Right ventricle myocardium inferior (tissue), 1 donor: ENCODE data around the gene HIVEP3. TPM values are rescaled to one million over a fixed set of nuclear protein-coding genes. Genes with fewer than 3 reads are reported as not detected.

ENCODE experiments used
- ATAC-seq: fragments of 200-7000 bp; cut with Tn5 transposase; one replicate; pipeline ENCODE4 v1.9.1; 2020; ENCODE audit warnings: mild to moderate bottlenecking, moderate library complexity
- DNase-seq: peaks from one replicate; pipeline ENCODE4 v3.0.0; 2021; ENCODE audit errors: missing footprints
- intact Hi-C: fragments of 100-400 bp; cut with DNase I; formaldehyde crosslinking; loops from one replicate; pipeline ENCODE4 v1.11.0; 2022
- total RNA-seq: library from RNA; stranded (reverse); fragmentation: NEBNext Ultra II Directional; extraction: Animal tissue kit (Norgen Biotek cat#: 25700); gene quantifications from one replicate; pipeline ENCODE4 v1.2.1, GENCODE V29; 2021
- donor health status: DM: no; HTN: yes; CAD: no; lungs with severe emphysema.

HIVEP3 gene
- total RNA-seq, 1 donor from 2014 or later, result 6.5 TPM

- intact Hi-C loops, result no loop called here
- no peak for ATAC-seq
- peak; percentile 31 for DNase-seq
These were observed 405.9 kb downstream of the HIVEP3 start for GRCh38 chr1:41512701-41513382.

- intact Hi-C loops, result no loop called here
- DNase-seq (peak; percentile 37), ATAC-seq (no peak)
These were observed 407.5 kb downstream of the HIVEP3 start for GRCh38 chr1:41511239-41511540.

- DNase-seq (peak; percentile 58), ATAC-seq (no peak)
- intact Hi-C loops, result no loop called here
These were observed 408.0 kb downstream of the HIVEP3 start for GRCh38 chr1:41510531-41511238.

- no peak for ATAC-seq
- intact Hi-C loops, result no loop called here
- DNase-seq, result peak; percentile 53
These were observed 409.5 kb downstream of the HIVEP3 start for GRCh38 chr1:41509270-41509671.

GRCh38 chr1:41508290-41508689 is 410.4 kb downstream of the HIVEP3 start:
- DNase-seq, result no peak
- intact Hi-C loops, result no loop called here
- no peak for ATAC-seq

- DNase-seq, result peak; percentile 14
- no peak for ATAC-seq
- intact Hi-C loops, result no loop called here
These were observed 410.9 kb downstream of the HIVEP3 start for GRCh38 chr1:41507836-41508235.

- DNase-seq, result peak; percentile 57
- no peak for ATAC-seq
- intact Hi-C loops, result no loop called here
These were observed 411.5 kb downstream of the HIVEP3 start for GRCh38 chr1:41507110-41507720.

- DNase-seq (peak; percentile 40), ATAC-seq (no peak)
- intact Hi-C loops, result no loop called here
These were observed 414.3 kb downstream of the HIVEP3 start for GRCh38 chr1:41504114-41505035.

- intact Hi-C loops, result no loop called here
- DNase-seq, result peak; percentile 11
- ATAC-seq, result no peak
These were observed 415.1 kb downstream of the HIVEP3 start for GRCh38 chr1:41503538-41504113.

- peak; percentile 32 for ATAC-seq
- intact Hi-C loops, result no loop called here
- peak; percentile 75 for DNase-seq
These were observed 415.8 kb downstream of the HIVEP3 start for GRCh38 chr1:41502912-41503311.

GRCh38 chr1:41501581-41501980 is 417.1 kb downstream of the HIVEP3 start:
- DNase-seq, result peak; percentile 63
- intact Hi-C loops, result no loop called here
- peak; percentile 3 for ATAC-seq

GRCh38 chr1:41500781-41501518 is 417.8 kb downstream of the HIVEP3 start:
- no peak for ATAC-seq
- peak; percentile 45 for DNase-seq
- intact Hi-C loops, result no loop called here

- peak; percentile 27 for ATAC-seq
- DNase-seq, result peak; percentile 72
These were observed 418.3 kb downstream of the HIVEP3 start for GRCh38 chr1:41500378-41500777.

GRCh38 chr1:41499591-41499990 is 419.1 kb downstream of the HIVEP3 start:
- intact Hi-C loops, result loop anchor here (5.0 kb wide), 1 partner anchor 67 kb away; no protein-coding TSS in a partner anchor
- DNase-seq (peak; percentile 58), ATAC-seq (no peak)

More at GRCh38 chr1:41500378-41500777, 418.3 kb downstream of the HIVEP3 start:
- intact Hi-C loops, result no loop called here

GRCh38 chr1:41498804-41499203 is 419.9 kb downstream of the HIVEP3 start:
- intact Hi-C loops, result loop anchor here (5.0 kb wide), 1 partner anchor 67 kb away; no protein-coding TSS in a partner anchor
- ATAC-seq, result peak; percentile 53
- DNase-seq, result peak; percentile 81

- ATAC-seq (no peak), DNase-seq (no peak)
- intact Hi-C loops, result loop anchor here (5.0 kb wide), 1 partner anchor 66 kb away; no protein-coding TSS in a partner anchor
These were observed 420.3 kb downstream of the HIVEP3 start for GRCh38 chr1:41498391-41498790.

GRCh38 chr1:41497461-41498030 is 421.2 kb downstream of the HIVEP3 start:
- no peak for ATAC-seq
- intact Hi-C loops, result loop anchor here (5.0 kb wide), 1 partner anchor 65 kb away; no protein-coding TSS in a partner anchor
- DNase-seq, result no peak
